Body of pancreas (tissue), 4 donors: ENCODE results near the gene WNK2.

Experiments used
- POLR2A ChIP-seq, 3 donors: fragments of 450-650 bp; IDR thresholded peaks; one replicate each; pipeline ENCODE4 v1.6.1; 2016; ENCODE audit warnings: antibody characterized with exemption in 3 of 3, mild to moderate bottlenecking in 2 of 3
- TF ChIP-seq, protein P1 (sequence below), 7 experiments: fragments of 450-650 bp in 4 of 7; fragments of 200-600 bp in 3 of 7; sonication (generic) in 3 of 7; IDR thresholded peaks; one replicate each; pipeline ENCODE4 v1.5.1; 2016 to 2019; ENCODE audit warnings: antibody characterized with exemption in 7 of 7

DNA sequence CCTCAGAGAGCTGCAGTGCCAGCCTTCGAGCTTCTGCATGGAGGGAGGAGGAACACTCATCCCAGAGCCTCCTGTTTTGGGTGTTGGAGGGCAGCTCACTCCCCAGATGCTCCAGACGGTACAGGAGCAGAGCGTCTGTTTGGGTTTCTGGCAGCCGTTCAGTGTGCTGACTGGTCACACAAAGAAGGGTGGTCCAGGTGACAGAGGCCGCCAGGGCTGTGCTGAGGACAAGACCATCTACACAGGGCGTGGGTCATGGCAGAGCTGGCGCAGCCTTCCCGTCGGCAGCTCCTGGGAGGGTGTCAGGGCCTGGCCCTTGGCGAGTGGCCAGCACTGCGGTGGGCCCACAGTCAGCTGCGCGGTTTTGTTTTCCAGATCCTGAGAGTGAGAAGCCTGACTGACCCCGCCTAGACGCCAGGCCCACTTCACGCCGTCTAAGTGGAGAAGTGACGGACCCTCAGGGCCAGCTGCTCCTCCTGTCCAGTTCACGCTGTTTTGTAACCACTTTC is 136.1 kb downstream of the WNK2 start:
- TF ChIP-seq, protein P1, sequence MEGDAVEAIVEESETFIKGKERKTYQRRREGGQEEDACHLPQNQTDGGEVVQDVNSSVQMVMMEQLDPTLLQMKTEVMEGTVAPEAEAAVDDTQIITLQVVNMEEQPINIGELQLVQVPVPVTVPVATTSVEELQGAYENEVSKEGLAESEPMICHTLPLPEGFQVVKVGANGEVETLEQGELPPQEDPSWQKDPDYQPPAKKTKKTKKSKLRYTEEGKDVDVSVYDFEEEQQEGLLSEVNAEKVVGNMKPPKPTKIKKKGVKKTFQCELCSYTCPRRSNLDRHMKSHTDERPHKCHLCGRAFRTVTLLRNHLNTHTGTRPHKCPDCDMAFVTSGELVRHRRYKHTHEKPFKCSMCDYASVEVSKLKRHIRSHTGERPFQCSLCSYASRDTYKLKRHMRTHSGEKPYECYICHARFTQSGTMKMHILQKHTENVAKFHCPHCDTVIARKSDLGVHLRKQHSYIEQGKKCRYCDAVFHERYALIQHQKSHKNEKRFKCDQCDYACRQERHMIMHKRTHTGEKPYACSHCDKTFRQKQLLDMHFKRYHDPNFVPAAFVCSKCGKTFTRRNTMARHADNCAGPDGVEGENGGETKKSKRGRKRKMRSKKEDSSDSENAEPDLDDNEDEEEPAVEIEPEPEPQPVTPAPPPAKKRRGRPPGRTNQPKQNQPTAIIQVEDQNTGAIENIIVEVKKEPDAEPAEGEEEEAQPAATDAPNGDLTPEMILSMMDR (IDR thresholded peaks at IDR 0.05) = no peak
- no peak for TF ChIP-seq POLR2A (IDR thresholded peaks at IDR 0.05)
